ENCODE measurements around the gene CHPF. TPM values are rescaled to one million over a fixed set of nuclear protein-coding genes. Genes with fewer than 3 reads are reported as not detected.

Gene CHPF
- total RNA-seq, 1 experiment from 2014 or later, result 228 TPM

DNA sequence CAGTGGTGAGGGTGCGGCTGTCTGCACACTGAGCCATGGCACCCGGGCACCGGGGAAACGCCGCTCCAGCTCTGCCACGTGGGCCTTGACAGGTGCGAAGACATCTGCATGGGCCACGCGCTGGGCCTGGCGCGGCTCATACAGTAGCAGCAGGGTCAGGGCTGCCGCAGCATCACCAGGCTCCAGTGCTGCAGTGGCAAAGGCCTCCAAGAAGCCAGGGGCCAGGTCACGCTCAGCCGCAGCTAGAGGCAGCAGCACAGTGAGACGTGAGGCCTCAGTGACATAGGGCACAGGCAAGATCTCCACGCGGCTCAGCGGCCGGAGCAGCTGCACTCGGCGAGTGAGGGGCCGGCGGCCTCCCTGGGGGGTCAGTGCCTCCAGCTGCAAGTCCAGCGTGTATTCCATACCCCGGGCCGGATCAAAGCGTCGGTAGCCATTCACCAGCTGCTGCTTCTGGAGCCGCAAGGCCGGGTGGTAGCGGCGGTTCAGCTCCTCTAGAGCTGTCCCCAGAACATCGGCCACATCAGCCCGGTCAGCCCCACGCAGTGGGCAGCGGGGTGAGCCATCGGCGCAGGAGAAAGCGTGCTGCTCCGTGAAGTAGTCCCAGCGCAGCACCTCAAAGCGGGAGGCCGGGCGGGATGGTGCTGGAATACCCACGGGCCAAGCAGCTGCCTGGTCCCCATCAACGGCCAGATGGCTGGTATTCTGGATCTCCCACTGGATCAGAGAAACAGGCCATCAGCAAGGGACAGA is 3.5 kb downstream of the CHPF start:
- no peak overlapping the region for H2AFZ ChIP-seq (ENCODE audit: low read depth, low read length, poor library complexity, severe bottlenecking)
- ChIA-PET RAD21 (ENCODE audit: low non-redundant PET in 1 of 2, low total read pairs in 2 of 2, uncharacterized antibody in 2 of 2, unreplicated experiment in 2 of 2) (no interaction called here), POLR2A (interaction anchor here (1.2 to 1.3 kb wide), 2 partner anchors 42 to 149 kb away, joined by 3 to 4 read pairs; no protein-coding TSS in a partner anchor), CTCF (interaction anchor here (1.4 to 3.0 kb wide), 4 partner anchors 9 to 149 kb away, joined by 3 to 15 read pairs (median 5); no protein-coding TSS in a partner anchor)
- intact Hi-C loops (cut with micrococcal nuclease), result loop anchor here (5.0 to 10.0 kb wide), 3 partner anchors 87 to 478 kb away; partner anchors contain the start of genes CNPPD1, IHH, RETREG2 and SLC23A3
- H3K27me3 ChIP-seq (ENCODE audit: insufficient read depth, low read length), result no peaks in the 10 kb centered on the region
- peaks cover 6% of the 10 kb centered on the region; the same call in 1 of the 2 replicates for H4K20me1 ChIP-seq (ENCODE audit: insufficient read depth)
- no TSS peak for BruUV-seq (replicated peaks)
- peaks cover 49% of the 10 kb centered on the region for H3K79me2 ChIP-seq (ENCODE audit: insufficient read depth, low read length)
- H3K4me3 ChIP-seq (replicated peaks in 1 of 2; ENCODE audit: low read depth in 1 of 2, low read length in 2 of 2), result no peak overlapping the region
- H3K27ac ChIP-seq (ENCODE audit: low read depth, low read length), result no peak overlapping the region; the same call in 1 of the 2 replicates
- H3K36me3 ChIP-seq (ENCODE audit: control insufficient read depth in 1 of 2, insufficient read depth in 2 of 2, low read length in 2 of 2), result peaks cover 0 to 28% of the 10 kb centered on the region in 2 experiments; a peak in 2 of 4 replicates
- TF ChIP-seq POLR2AphosphoS5 (IDR thresholded peaks at IDR 0.05; ENCODE audit: low read depth, low read length) (peak; percentile 35; the same call in 1 of the 2 replicates), ZFX (IDR thresholded peaks at IDR 0.05) (no peak), POLR2A (IDR thresholded peaks at IDR 0.05; ENCODE audit: borderline replicate concordance, extremely low read depth, insufficient read depth, insufficient read length) (no peak)
- peaks cover 19 to 77% of the 10 kb centered on the region in 2 experiments for H3K4me1 ChIP-seq (ENCODE audit: control insufficient read depth in 1 of 2, insufficient read depth in 2 of 2, low read length in 2 of 2)
- H3K9me2 ChIP-seq (ENCODE audit: insufficient read depth), result no peaks in the 10 kb centered on the region
- no peak overlapping the region for H3K9ac ChIP-seq (ENCODE audit: low read length)
- ATAC-seq, result no peak
- H3K9me3 ChIP-seq (ENCODE audit: control insufficient read depth in 1 of 2, insufficient read depth in 1 of 2, low read depth in 1 of 2, low read length in 2 of 2), result no peaks in the 10 kb centered on the region
- DNase-seq (ENCODE audit: low read depth, low spot score), result no peak
- H3K4me2 ChIP-seq (ENCODE audit: low read length), result no peak overlapping the region

GRCh38 chr2:219538956-219539788 is 4.4 kb downstream of the CHPF start:
- intact Hi-C loops (cut with micrococcal nuclease), result loop anchor here (10.0 kb wide), 1 partner anchor 364 kb away; the partner anchor contains the start of genes CNPPD1, RETREG2 and SLC23A3
- POLR2A ChIA-PET, result interaction anchor here (1.2 to 1.3 kb wide), 2 partner anchors 41 to 150 kb away, joined by 3 to 4 read pairs; no protein-coding TSS in a partner anchor
- H3K9me3 ChIP-seq (ENCODE audit: control insufficient read depth in 1 of 2, insufficient read depth in 1 of 2, low read depth in 1 of 2, low read length in 2 of 2), result no peaks in the 10 kb centered on the region
- no peak overlapping the region for H3K4me3 ChIP-seq (replicated peaks in 1 of 2; ENCODE audit: low read depth in 1 of 2, low read length in 2 of 2)
- peaks cover 22 to 76% of the 10 kb centered on the region in 2 experiments for H3K4me1 ChIP-seq (ENCODE audit: control insufficient read depth in 1 of 2, insufficient read depth in 2 of 2, low read length in 2 of 2)
- no peak for ATAC-seq
- peaks cover 0 to 28% of the 10 kb centered on the region in 2 experiments; a peak in 2 of 4 replicates for H3K36me3 ChIP-seq (ENCODE audit: control insufficient read depth in 1 of 2, insufficient read depth in 2 of 2, low read length in 2 of 2)
- H4K20me1 ChIP-seq (ENCODE audit: insufficient read depth), result peaks cover 6% of the 10 kb centered on the region; the same call in 1 of the 2 replicates
- BruUV-seq (replicated peaks), result no TSS peak
- H3K27ac ChIP-seq (ENCODE audit: low read depth, low read length), result peak overlapping the region; percentile 49; the same call in 1 of the 2 replicates
- peaks cover 49% of the 10 kb centered on the region for H3K79me2 ChIP-seq (ENCODE audit: insufficient read depth, low read length)
- H3K9me2 ChIP-seq (ENCODE audit: insufficient read depth), result no peaks in the 10 kb centered on the region
- RAD21 ChIA-PET (ENCODE audit: low non-redundant PET in 1 of 2, low total read pairs in 2 of 2, uncharacterized antibody in 2 of 2, unreplicated experiment in 2 of 2), result no interaction called here
- H3K4me2 ChIP-seq (ENCODE audit: low read length), result peak overlapping the region; percentile 57
- no peak overlapping the region for H2AFZ ChIP-seq (ENCODE audit: low read depth, low read length, poor library complexity, severe bottlenecking)
- CTCF ChIA-PET, result interaction anchor here (1.4 to 3.0 kb wide), 3 partner anchors 8 to 150 kb away, joined by 3 to 15 read pairs (median 5); no protein-coding TSS in a partner anchor
- H3K9ac ChIP-seq (ENCODE audit: low read length), result peak overlapping the region; percentile 24; the same call in 1 of the 2 replicates
- DNase-seq (ENCODE audit: low read depth, low spot score), result no peak
- no peaks in the 10 kb centered on the region for H3K27me3 ChIP-seq (ENCODE audit: insufficient read depth, low read length)
- TF ChIP-seq, protein P1, sequence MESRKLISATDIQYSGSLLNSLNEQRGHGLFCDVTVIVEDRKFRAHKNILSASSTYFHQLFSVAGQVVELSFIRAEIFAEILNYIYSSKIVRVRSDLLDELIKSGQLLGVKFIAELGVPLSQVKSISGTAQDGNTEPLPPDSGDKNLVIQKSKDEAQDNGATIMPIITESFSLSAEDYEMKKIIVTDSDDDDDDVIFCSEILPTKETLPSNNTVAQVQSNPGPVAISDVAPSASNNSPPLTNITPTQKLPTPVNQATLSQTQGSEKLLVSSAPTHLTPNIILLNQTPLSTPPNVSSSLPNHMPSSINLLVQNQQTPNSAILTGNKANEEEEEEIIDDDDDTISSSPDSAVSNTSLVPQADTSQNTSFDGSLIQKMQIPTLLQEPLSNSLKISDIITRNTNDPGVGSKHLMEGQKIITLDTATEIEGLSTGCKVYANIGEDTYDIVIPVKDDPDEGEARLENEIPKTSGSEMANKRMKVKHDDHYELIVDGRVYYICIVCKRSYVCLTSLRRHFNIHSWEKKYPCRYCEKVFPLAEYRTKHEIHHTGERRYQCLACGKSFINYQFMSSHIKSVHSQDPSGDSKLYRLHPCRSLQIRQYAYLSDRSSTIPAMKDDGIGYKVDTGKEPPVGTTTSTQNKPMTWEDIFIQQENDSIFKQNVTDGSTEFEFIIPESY (IDR thresholded peaks at IDR 0.05; ENCODE audit: extremely low read depth, insufficient replicate concordance, low read length), result no peak
- TF ChIP-seq CBX3 (IDR thresholded peaks at IDR 0.05; ENCODE audit: low read depth) (no peak), REST (IDR thresholded peaks at IDR 0.05; ENCODE audit: low read depth) (no peak), TCF7L2 (IDR thresholded peaks at IDR 0.05; ENCODE audit: borderline replicate concordance, extremely low read depth, insufficient read depth, insufficient read length) (no peak), JUND (IDR thresholded peaks at IDR 0.05) (no peak)
- TF ChIP-seq, protein P2, sequence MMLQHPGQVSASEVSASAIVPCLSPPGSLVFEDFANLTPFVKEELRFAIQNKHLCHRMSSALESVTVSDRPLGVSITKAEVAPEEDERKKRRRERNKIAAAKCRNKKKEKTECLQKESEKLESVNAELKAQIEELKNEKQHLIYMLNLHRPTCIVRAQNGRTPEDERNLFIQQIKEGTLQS (IDR thresholded peaks at IDR 0.05), result no peak

Data from HCT116 (cell line).